Small intestine (tissue), 7 donors: ENCODE results near the gene TSC22D3. TPM values are rescaled to one million over a fixed set of nuclear protein-coding genes. Genes with fewer than 3 reads are reported as not detected.
"Not testable (repeated sequence)": the region's sequence is repeated elsewhere in the genome, so short reads cannot be mapped to it uniquely, and the experiment has no call there.

Source experiments
- DNase-seq, 2 donors: peaks; one replicate each; pipeline versions ENCODE4 v3.0.0 to v3.0.0-alpha.2; 2013
- FAIRE-seq: peaks from 2 replicates; lab custom pipeline; 2012; peaks lifted over from hg19 to GRCh38; lab: Jason Lieb, UNC
- H3K27ac ChIP-seq, 3 donors: one replicate each; pipeline ENCODE4 v1.5.1; 2013; ENCODE audit warnings: low read length in 2 of 3, mild to moderate bottlenecking in 2 of 3, control low read depth in 1 of 3, inconsistent platforms in 1 of 3, low read depth in 1 of 3, moderate library complexity in 1 of 3
- H3K27me3 ChIP-seq, 3 donors: one replicate each; pipeline ENCODE4 v1.6.1; 2013; ENCODE audit warnings: low read length in 3 of 3, inconsistent platforms in 1 of 3; ENCODE audit not compliant: control insufficient read depth in 3 of 3, insufficient read depth in 3 of 3
- H3K36me3 ChIP-seq, 3 donors: one replicate each; pipeline ENCODE4 v1.6.1; 2013; ENCODE audit warnings: low read length in 3 of 3, inconsistent platforms in 1 of 3, low read depth in 1 of 3, mild to moderate bottlenecking in 1 of 3, moderate library complexity in 1 of 3; ENCODE audit not compliant: control insufficient read depth in 3 of 3, insufficient read depth in 2 of 3
- H3K4me1 ChIP-seq, 3 donors: one replicate each; pipeline ENCODE4 v1.6.1; 2013; ENCODE audit warnings: low read length in 2 of 3, inconsistent platforms in 1 of 3, low read depth in 1 of 3, mild to moderate bottlenecking in 1 of 3, moderate library complexity in 1 of 3; ENCODE audit not compliant: control insufficient read depth in 3 of 3, insufficient read depth in 2 of 3
- H3K4me3 ChIP-seq, 3 donors: one replicate each; pipeline ENCODE4 v1.5.1; 2013; ENCODE audit warnings: low read length in 3 of 3, control low read depth in 1 of 3, inconsistent platforms in 1 of 3, low read depth in 1 of 3, mild to moderate bottlenecking in 1 of 3, moderate library complexity in 1 of 3
- H3K9me3 ChIP-seq, 2 donors: one replicate each; pipeline ENCODE4 v1.6.1; 2013; ENCODE audit warnings: low read depth in 1 of 2, low read length in 1 of 2; ENCODE audit not compliant: control insufficient read depth in 2 of 2, insufficient read depth in 1 of 2
- WGBS, 3 donors: extraction: QIAGEN DNeasy Blood & Tissue Kit; methylation state at CpG; one replicate each; pipeline ENCODE4 v1.1.7; 2013; 5-methylcytosine and 5-hydroxymethylcytosine counted together
- polyA plus RNA-seq, 4 donors: library from polyadenylated mRNA; stranded (reverse) in 3 of 4; unstranded in 1 of 4; fragments of 200-250 nt in 3 of 4; fragments of 120-200 nt in 1 of 4; gene quantifications; one replicate each; pipeline versions ENCODE4 v1.2.1 to v1.2.3, GENCODE V29; 2013
- donor health status: healthy with polysubstance abuse.
- donor health status: control.
- donor health status: control.
- donor health status: Bipolar disorder and iron deficiency.
- donor health status: healthy.

Gene TSC22D3
- polyA plus RNA-seq, 4 donors, result 85.6 to 244 (median 120) TPM

- H3K4me3 ChIP-seq, result no peak overlapping the region
- peak overlapping the region in 2 of 3 donors; percentile 28 to 58 for H3K27ac ChIP-seq
- no peaks in the 10 kb centered on the region for H3K36me3 ChIP-seq
- WGBS, 3 donors, result 22 to 42% (median 39%) methylated on average over 5 of the region's 5 CpGs
- FAIRE-seq (no peak), DNase-seq (peak in 1 of 2 donors; percentile 40)
- no peaks in the 10 kb centered on the region for H3K9me3 ChIP-seq
- H3K27me3 ChIP-seq, result no peaks in the 10 kb centered on the region
- H3K4me1 ChIP-seq, result peaks cover 0 to 21% (median under 1%) of the 10 kb centered on the region in 3 donors
These were observed 105.5 kb downstream of the TSC22D3 start for GRCh38 chrX:107669885-107670628.

- no peak for FAIRE-seq
- peak overlapping the region in 1 of 3 donors; percentile 58 for H3K27ac ChIP-seq
- H3K27me3 ChIP-seq, result no peaks in the 10 kb centered on the region
- 21 to 62% (median 42%) methylated on average over 1 to 4 of the region's 4 CpGs for whole genome bisulfite sequencing, 3 donors
- no peaks in the 10 kb centered on the region for H3K36me3 ChIP-seq
- no peaks in the 10 kb centered on the region for H3K9me3 ChIP-seq
- H3K4me3 ChIP-seq, result no peak overlapping the region
- DNase-seq, result peak in 1 of 2 donors; percentile 25
- peaks cover 0 to 14% (median 0%) of the 10 kb centered on the region in 3 donors for H3K4me1 ChIP-seq
These were observed 106.3 kb downstream of the TSC22D3 start for GRCh38 chrX:107669261-107669660.

DNA sequence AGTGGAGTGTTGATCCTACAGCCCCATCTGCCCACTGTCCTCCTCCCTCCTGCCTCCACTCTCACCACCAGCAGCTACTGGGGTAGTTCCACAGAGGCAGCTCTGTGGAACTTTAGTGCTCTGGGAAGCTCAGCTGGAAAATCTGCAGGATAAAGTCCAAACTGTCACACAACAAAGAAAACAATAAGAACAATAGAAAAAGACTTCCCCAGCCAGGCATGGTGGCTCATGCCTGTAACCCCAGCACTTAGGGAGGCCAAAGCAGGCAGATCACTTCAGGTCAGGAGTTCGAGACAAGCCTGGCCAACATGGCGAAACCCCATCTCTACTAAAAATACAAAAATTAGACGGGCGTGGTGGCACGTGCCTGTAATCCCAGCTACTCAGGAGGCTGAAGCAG lies 106.9 kb downstream of the TSC22D3 start:
- not testable (repeated sequence) for H3K9me3 ChIP-seq, H3K27ac ChIP-seq, H3K4me1 ChIP-seq, H3K27me3 ChIP-seq, H3K36me3 ChIP-seq, FAIRE-seq, H3K4me3 ChIP-seq
- 40 to 69% (median 50%) methylated on average over 5 of the region's 5 CpGs for WGBS, 3 donors
- peak; percentile 29 to 39 for DNase-seq

GRCh38 chrX:107667426-107667825 lies 108.2 kb downstream of the TSC22D3 start:
- Histone ChIP-seq H3K36me3 (no peaks in the 10 kb centered on the region), H3K27ac (no peak overlapping the region), H3K27me3 (no peaks in the 10 kb centered on the region), H3K4me1 (no peaks in the 10 kb centered on the region), H3K4me3 (no peak overlapping the region), H3K9me3 (no peaks in the 10 kb centered on the region)
- WGBS, 3 donors, result 56 to 94% (median 90%) methylated on average over 1 of the region's 1 CpG
- FAIRE-seq, result no peak
- DNase-seq, result no peak

DNA sequence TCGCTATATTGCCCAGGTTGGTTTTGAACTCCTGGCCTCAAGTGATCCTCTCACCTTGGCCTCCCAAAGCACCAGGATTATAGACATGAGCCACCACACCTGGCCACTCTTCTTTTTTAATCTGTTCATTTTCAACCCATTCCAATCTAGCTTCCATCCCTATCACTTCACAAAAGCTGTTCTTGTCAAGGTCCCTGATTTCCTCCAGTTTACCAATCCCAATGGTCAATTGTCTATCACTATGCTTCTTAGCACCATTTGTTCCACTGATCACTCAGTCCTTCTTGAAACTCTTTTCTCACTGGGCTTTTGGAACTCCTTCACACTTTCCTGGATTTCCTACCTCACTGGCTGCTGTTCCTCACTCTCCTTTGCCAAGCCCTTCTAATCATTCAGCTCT lies 108.7 kb downstream of the TSC22D3 start:
- Histone ChIP-seq H3K27ac (no peak overlapping the region), H3K27me3 (no peaks in the 10 kb centered on the region), H3K4me1 (no peaks in the 10 kb centered on the region), H3K4me3 (no peak overlapping the region), H3K36me3 (no peaks in the 10 kb centered on the region), H3K9me3 (no peaks in the 10 kb centered on the region)
- no peak for FAIRE-seq
- 89 to 100% (median 100%) methylated on average over 1 of the region's 1 CpG for WGBS, 3 donors
- DNase-seq, result no peak

Other genes starting within 250 kb of the TSC22D3 start
- gene PRPS1, start 147.3 kb downstream of the TSC22D3 start, polyA plus RNA-seq, result 10 to 100 TPM in 3 of 4 donors, 1 to 10 TPM in 1; 2.9 to 22.0 (median 15.7) TPM
- gene NCBP2L, start 1.9 kb upstream of the TSC22D3 start, polyA plus RNA-seq, result under 1 TPM in 2 of 4 donors, not detected in 2; 0.01 to 0.10 TPM
- gene MID2, start 50.1 kb upstream of the TSC22D3 start, polyA plus RNA-seq, result 1 to 10 TPM in 2 of 4 donors, under 1 TPM in 2; 0.67 to 6.9 (median 1.6) TPM
- gene TEX13B, start 206.6 kb upstream of the TSC22D3 start, polyA plus RNA-seq, result not detected